ENCODE data around the gene USP21. TPM values are rescaled to one million over a fixed set of nuclear protein-coding genes. Genes with fewer than 3 reads are reported as not detected.

USP21 gene
- polyA plus RNA-seq, 4 donors: 15.4 to 30.8 (median 17.9) TPM

- 95 to 96% (median 96%) methylated on average over 29 of the region's 29 CpGs for WGBS, 3 donors
- Histone ChIP-seq H3K27ac (ENCODE audit: low read depth in 1 of 3, low read length in 2 of 3) (no peak overlapping the region), H3K27me3 (ENCODE audit: control insufficient read depth in 3 of 3, insufficient read depth in 3 of 3, low read length in 3 of 3) (no peaks in the 10 kb centered on the region), H3K36me3 (ENCODE audit: control insufficient read depth in 3 of 3, insufficient read depth in 2 of 3, low read depth in 1 of 3, low read length in 3 of 3) (no peaks in the 10 kb centered on the region), H3K4me3 (ENCODE audit: low read depth in 1 of 3, low read length in 3 of 3) (no peak overlapping the region), H3K9me3 (ENCODE audit: control insufficient read depth in 2 of 2, insufficient read depth in 1 of 2, low read depth in 1 of 2, low read length in 1 of 2) (no peaks in the 10 kb centered on the region), H3K4me1 (ENCODE audit: control insufficient read depth in 3 of 3, insufficient read depth in 2 of 3, low read depth in 1 of 3, low read length in 2 of 3) (no peaks in the 10 kb centered on the region)
- no peak for FAIRE-seq
- DNase-seq: no peak
Observed at GRCh38 chr1:161140755-161141400, 18.4 kb upstream of the USP21 start.

- H3K36me3 ChIP-seq (ENCODE audit: control insufficient read depth in 3 of 3, insufficient read depth in 2 of 3, low read depth in 1 of 3, low read length in 3 of 3): no peaks in the 10 kb centered on the region
- H3K9me3 ChIP-seq (ENCODE audit: control insufficient read depth in 2 of 2, insufficient read depth in 1 of 2, low read depth in 1 of 2, low read length in 1 of 2): no peaks in the 10 kb centered on the region
- no peak for DNase-seq
- H3K4me1 ChIP-seq (ENCODE audit: control insufficient read depth in 3 of 3, insufficient read depth in 2 of 3, low read depth in 1 of 3, low read length in 2 of 3): no peaks in the 10 kb centered on the region
- no peaks in the 10 kb centered on the region for H3K27me3 ChIP-seq (ENCODE audit: control insufficient read depth in 3 of 3, insufficient read depth in 3 of 3, low read length in 3 of 3)
- no peak for FAIRE-seq
- WGBS, 3 donors: 58 to 74% (median 73%) methylated on average over 3 of the region's 3 CpGs
- H3K4me3 ChIP-seq (ENCODE audit: low read depth in 1 of 3, low read length in 3 of 3): no peak overlapping the region
- H3K27ac ChIP-seq (ENCODE audit: low read depth in 1 of 3, low read length in 2 of 3): no peak overlapping the region
Observed at GRCh38 chr1:161145832-161146231, 13.5 kb upstream of the USP21 start.

GRCh38 chr1:161153176-161153575, 6.1 kb upstream of the USP21 start:
- no peak for FAIRE-seq
- Histone ChIP-seq H3K27ac (ENCODE audit: low read depth in 1 of 3, low read length in 2 of 3) (peak overlapping the region in 2 of 3 donors; percentile 84 to 95), H3K4me1 (ENCODE audit: control insufficient read depth in 3 of 3, insufficient read depth in 2 of 3, low read depth in 1 of 3, low read length in 2 of 3) (peaks cover 0 to 4% (median 2%) of the 10 kb centered on the region in 3 donors), H3K36me3 (ENCODE audit: control insufficient read depth in 3 of 3, insufficient read depth in 2 of 3, low read depth in 1 of 3, low read length in 3 of 3) (peaks cover 0 to 9% (median 0%) of the 10 kb centered on the region in 3 donors), H3K9me3 (ENCODE audit: control insufficient read depth in 2 of 2, insufficient read depth in 1 of 2, low read depth in 1 of 2, low read length in 1 of 2) (no peaks in the 10 kb centered on the region), H3K4me3 (ENCODE audit: low read depth in 1 of 3, low read length in 3 of 3) (peak overlapping the region; percentile 33 to 64 (median 57)), H3K27me3 (ENCODE audit: control insufficient read depth in 3 of 3, insufficient read depth in 3 of 3, low read length in 3 of 3) (no peaks in the 10 kb centered on the region)
- WGBS, 3 donors: 21 to 24% (median 21%) methylated on average over 9 of the region's 9 CpGs
- no peak for DNase-seq

- H3K9me3 ChIP-seq (ENCODE audit: control insufficient read depth in 2 of 2, insufficient read depth in 1 of 2, low read depth in 1 of 2, low read length in 1 of 2): no peaks in the 10 kb centered on the region
- DNase-seq (peak; percentile 88 to 94), FAIRE-seq (no peak)
- peak within 1 kb of the TSS; percentile 84 to 96 (median 95) for H3K27ac ChIP-seq (ENCODE audit: low read depth in 1 of 3, low read length in 2 of 3)
- peaks cover 0 to 15% (median 0%) of the 10 kb centered on the region in 3 donors for H3K36me3 ChIP-seq (ENCODE audit: control insufficient read depth in 3 of 3, insufficient read depth in 2 of 3, low read depth in 1 of 3, low read length in 3 of 3)
- H3K4me1 ChIP-seq (ENCODE audit: control insufficient read depth in 3 of 3, insufficient read depth in 2 of 3, low read depth in 1 of 3, low read length in 2 of 3): peaks cover 0 to 10% (median 2%) of the 10 kb centered on the region in 3 donors
- WGBS, 3 donors: 0 to 1% (median 0%) methylated on average over 33 of the region's 33 CpGs
- H3K4me3 ChIP-seq (ENCODE audit: low read depth in 1 of 3, low read length in 3 of 3): peak within 1 kb of the TSS; percentile 41 to 64 (median 57)
- H3K27me3 ChIP-seq (ENCODE audit: control insufficient read depth in 3 of 3, insufficient read depth in 3 of 3, low read length in 3 of 3): no peaks in the 10 kb centered on the region
Observed at GRCh38 chr1:161153682-161154337, 5.5 kb upstream of the USP21 start, which contains the start of gene UFC1. Gene UFC1 (plus strand): TSS chr1:161153978. CDS start chr1:161153998, 20 bp downstream.

- Histone ChIP-seq H3K27me3 (ENCODE audit: control insufficient read depth in 3 of 3, insufficient read depth in 3 of 3, low read length in 3 of 3) (no peaks in the 10 kb centered on the region), H3K36me3 (ENCODE audit: control insufficient read depth in 3 of 3, insufficient read depth in 2 of 3, low read depth in 1 of 3, low read length in 3 of 3) (peaks cover 0 to 43% (median 0%) of the 10 kb centered on the region in 3 donors), H3K9me3 (ENCODE audit: control insufficient read depth in 2 of 2, insufficient read depth in 1 of 2, low read depth in 1 of 2, low read length in 1 of 2) (no peaks in the 10 kb centered on the region), H3K4me1 (ENCODE audit: control insufficient read depth in 3 of 3, insufficient read depth in 2 of 3, low read depth in 1 of 3, low read length in 2 of 3) (peaks cover 0 to 31% (median 2%) of the 10 kb centered on the region in 3 donors), H3K4me3 (ENCODE audit: low read depth in 1 of 3, low read length in 3 of 3) (no peak overlapping the region), H3K27ac (ENCODE audit: low read depth in 1 of 3, low read length in 2 of 3) (no peak overlapping the region)
- 94 to 100% (median 96%) methylated on average over 1 of the region's 1 CpG for WGBS, 3 donors
- DNase-seq: no peak
- no peak for FAIRE-seq
Observed at GRCh38 chr1:161157867-161158266, 1.4 kb upstream of the USP21 start.

GRCh38 chr1:161158316-161159010, 837 bp upstream of the USP21 start:
- Histone ChIP-seq H3K4me3 (ENCODE audit: low read depth in 1 of 3, low read length in 3 of 3) (peak overlapping the region in 2 of 3 donors; percentile 79 to 92), H3K27me3 (ENCODE audit: control insufficient read depth in 3 of 3, insufficient read depth in 3 of 3, low read length in 3 of 3) (no peaks in the 10 kb centered on the region), H3K36me3 (ENCODE audit: control insufficient read depth in 3 of 3, insufficient read depth in 2 of 3, low read depth in 1 of 3, low read length in 3 of 3) (peaks cover 0 to 43% (median 0%) of the 10 kb centered on the region in 3 donors), H3K4me1 (ENCODE audit: control insufficient read depth in 3 of 3, insufficient read depth in 2 of 3, low read depth in 1 of 3, low read length in 2 of 3) (peaks cover 0 to 31% (median 2%) of the 10 kb centered on the region in 3 donors), H3K9me3 (ENCODE audit: control insufficient read depth in 2 of 2, insufficient read depth in 1 of 2, low read depth in 1 of 2, low read length in 1 of 2) (no peaks in the 10 kb centered on the region), H3K27ac (ENCODE audit: low read depth in 1 of 3, low read length in 2 of 3) (peak overlapping the region in 2 of 3 donors; percentile 77 to 92)
- DNase-seq (peak in 1 of 2 donors; percentile 17), FAIRE-seq (no peak)
- WGBS, 3 donors: 54 to 65% (median 59%) methylated on average over 9 of the region's 9 CpGs

- WGBS, 3 donors: 3 to 9% (median 8%) methylated on average over 11 of the region's 11 CpGs
- FAIRE-seq: no peak
- H3K9me3 ChIP-seq (ENCODE audit: control insufficient read depth in 2 of 2, insufficient read depth in 1 of 2, low read depth in 1 of 2, low read length in 1 of 2): no peaks in the 10 kb centered on the region
- H3K27me3 ChIP-seq (ENCODE audit: control insufficient read depth in 3 of 3, insufficient read depth in 3 of 3, low read length in 3 of 3): no peaks in the 10 kb centered on the region
- H3K4me3 ChIP-seq (ENCODE audit: low read depth in 1 of 3, low read length in 3 of 3): peak overlapping the region; percentile 79 to 92 (median 92)
- peak overlapping the region in 1 of 3 donors; percentile 38 for H3K27ac ChIP-seq (ENCODE audit: low read depth in 1 of 3, low read length in 2 of 3)
- peaks cover 0 to 52% (median 0%) of the 10 kb centered on the region in 3 donors for H3K36me3 ChIP-seq (ENCODE audit: control insufficient read depth in 3 of 3, insufficient read depth in 2 of 3, low read depth in 1 of 3, low read length in 3 of 3)
- DNase-seq: no peak
- H3K4me1 ChIP-seq (ENCODE audit: control insufficient read depth in 3 of 3, insufficient read depth in 2 of 3, low read depth in 1 of 3, low read length in 2 of 3): peaks cover 0 to 29% (median 2%) of the 10 kb centered on the region in 3 donors
Observed at GRCh38 chr1:161159913-161160243, 578 bp downstream of the USP21 start.

GRCh38 chr1:161160671-161161145, 1.4 kb downstream of the USP21 start:
- Histone ChIP-seq H3K9me3 (ENCODE audit: control insufficient read depth in 2 of 2, insufficient read depth in 1 of 2, low read depth in 1 of 2, low read length in 1 of 2) (no peaks in the 10 kb centered on the region), H3K27ac (ENCODE audit: low read depth in 1 of 3, low read length in 2 of 3) (no peak overlapping the region), H3K4me3 (ENCODE audit: low read depth in 1 of 3, low read length in 3 of 3) (no peak overlapping the region), H3K36me3 (ENCODE audit: control insufficient read depth in 3 of 3, insufficient read depth in 2 of 3, low read depth in 1 of 3, low read length in 3 of 3) (peaks cover 0 to 56% (median 0%) of the 10 kb centered on the region in 3 donors), H3K4me1 (ENCODE audit: control insufficient read depth in 3 of 3, insufficient read depth in 2 of 3, low read depth in 1 of 3, low read length in 2 of 3) (peaks cover 0 to 37% (median 2%) of the 10 kb centered on the region in 3 donors), H3K27me3 (ENCODE audit: control insufficient read depth in 3 of 3, insufficient read depth in 3 of 3, low read length in 3 of 3) (no peaks in the 10 kb centered on the region)
- DNase-seq (no peak), FAIRE-seq (no peak)
- 93 to 96% (median 95%) methylated on average over 22 of the region's 22 CpGs for WGBS, 3 donors
